Stimulated activated CD4-positive, alpha-beta T cell treated with anti-CD3 and anti-CD28 coated beads, TNF-alpha, amount 100 ng/mL, for 24 hours (primary cell): Measurements from ENCODE around the gene LRRC8D.

ENCODE experiments used
- DNase-seq, 3 experiments: peaks; one replicate each; pipeline ENCODE4 v3.0.0-alpha.2; 2020; ENCODE audit warnings: low read depth in 3 of 3

Gene LRRC8D

DNA sequence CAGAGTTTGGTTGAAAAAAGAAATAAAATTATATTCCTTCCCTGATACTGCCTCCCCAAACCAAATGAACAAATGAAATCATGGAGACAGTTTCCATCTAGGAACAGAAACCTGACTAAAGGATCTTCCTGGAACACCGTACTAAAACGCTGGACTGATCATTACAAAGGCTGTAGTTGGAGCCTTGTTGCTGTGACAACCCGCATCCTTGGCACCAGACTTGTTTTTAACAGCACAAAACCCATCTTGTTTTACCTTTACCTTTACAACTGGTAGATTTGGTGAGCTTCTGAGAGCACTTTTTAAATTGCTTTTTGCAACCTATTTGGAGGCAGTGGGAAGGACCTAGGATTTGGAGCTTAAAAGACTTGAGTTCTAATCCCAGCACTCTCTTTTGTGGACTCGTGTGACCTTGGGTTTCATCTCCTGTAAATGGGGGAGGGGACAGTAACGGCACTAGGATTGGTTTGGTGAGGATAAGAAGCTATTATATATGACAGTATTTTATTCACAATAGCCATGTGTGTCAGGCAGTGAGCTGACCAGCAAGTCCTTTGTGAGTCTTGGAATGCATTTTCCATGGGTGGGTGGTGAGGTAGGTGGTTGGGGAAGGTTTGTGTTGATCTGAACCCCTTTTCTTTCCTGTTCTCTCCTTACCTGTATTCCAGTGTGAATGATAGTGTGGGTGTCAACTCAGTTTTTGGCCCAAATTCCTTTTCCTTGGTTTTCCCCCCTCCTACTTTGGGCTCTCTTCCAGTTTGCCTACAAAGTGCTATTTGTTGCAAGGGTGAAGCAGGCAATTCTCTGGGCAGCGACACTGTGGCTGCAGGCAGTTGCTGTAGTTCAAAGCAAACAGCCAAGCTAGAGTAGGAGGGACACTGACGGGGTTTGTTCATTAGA is 12.6 kb downstream of the LRRC8D start:
- DNase-seq = no peak

DNA sequence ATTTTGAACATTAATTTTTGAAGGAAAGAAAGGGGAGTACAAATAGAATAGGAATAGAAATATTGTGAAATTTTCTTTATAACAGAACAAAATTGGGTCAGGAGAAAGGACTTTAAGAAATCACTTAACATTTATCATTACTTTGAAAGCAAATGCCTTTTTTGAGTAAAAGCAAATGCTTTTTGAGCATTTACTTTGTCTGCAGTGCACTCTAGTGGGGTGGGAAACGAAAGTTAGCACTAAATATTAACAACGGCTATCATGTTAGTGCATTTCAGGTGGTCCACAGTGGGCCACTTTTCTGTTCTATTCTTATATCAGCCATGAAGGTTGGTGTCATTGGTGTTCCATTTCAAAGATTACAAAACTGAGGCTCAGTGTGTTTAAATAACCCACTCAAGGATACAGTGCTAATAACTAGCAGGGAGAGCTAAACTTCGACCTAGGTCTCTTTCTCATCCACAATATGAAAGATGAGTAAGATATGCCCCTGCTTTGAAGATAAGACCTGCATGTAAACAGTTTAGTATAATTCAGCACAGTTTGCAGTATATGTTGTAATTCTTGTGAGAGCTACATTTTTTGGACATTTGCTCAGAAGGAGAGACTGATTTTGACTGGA is 13.4 kb downstream of the LRRC8D start:
- no peak for DNase-seq

DNA sequence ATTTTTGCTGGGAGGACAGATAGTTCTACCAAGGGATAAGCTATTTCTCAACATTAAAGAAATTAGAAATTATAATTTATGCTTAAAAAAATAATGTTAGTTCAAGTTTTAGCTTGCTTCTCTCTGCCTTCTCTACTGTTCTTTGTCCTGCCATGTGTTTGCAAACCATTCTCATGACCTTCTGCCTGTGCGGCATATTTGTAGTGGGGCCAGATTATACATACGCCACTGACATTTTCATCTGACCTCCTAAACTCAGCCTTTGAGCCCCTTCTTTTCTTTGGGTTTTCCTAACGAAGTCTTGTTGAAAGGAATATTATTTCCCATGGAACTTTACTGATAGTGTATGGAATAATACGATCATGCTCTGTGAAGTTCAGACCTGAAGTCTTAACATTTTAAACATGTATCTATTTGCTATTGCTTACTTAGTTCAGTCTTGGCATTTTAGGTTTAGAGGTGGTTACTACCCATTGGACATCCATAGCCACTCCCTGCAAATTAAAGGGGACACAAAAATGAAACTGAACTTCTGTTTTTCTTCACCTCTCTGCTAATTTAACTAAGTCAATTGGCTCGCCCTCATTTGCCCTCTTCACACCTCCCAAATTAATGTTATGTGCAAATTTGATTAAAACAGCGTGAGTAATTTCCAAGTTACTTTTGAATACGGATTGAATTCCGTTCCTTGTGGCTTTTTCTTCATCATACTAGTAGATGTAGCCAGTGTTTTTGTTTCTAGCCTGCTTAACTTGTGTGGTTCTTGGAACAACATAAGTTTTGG is 15.6 kb downstream of the LRRC8D start:
- no peak for DNase-seq

DNA sequence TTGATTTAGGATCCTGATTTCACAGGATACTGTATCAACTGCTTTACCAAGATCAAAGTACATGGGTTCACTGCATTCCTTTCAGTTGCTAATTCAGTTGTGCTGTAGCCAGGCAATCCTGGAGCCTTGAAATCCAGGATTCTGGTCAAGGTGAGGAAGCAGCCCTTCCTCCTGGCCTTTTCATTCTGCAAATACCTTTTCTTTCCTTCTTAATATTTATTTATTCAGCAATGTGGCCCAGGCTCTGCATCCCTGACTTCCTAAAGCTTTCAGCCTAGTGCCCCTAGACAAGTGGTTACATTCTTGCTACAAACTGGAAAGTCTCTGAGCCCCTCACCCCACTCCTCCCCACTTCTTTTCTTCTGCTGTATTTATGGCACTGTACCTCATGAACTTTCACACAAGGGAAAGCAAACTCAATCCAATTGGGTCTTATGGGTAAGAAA is 16.2 kb downstream of the LRRC8D start:
- DNase-seq = no peak

DNA sequence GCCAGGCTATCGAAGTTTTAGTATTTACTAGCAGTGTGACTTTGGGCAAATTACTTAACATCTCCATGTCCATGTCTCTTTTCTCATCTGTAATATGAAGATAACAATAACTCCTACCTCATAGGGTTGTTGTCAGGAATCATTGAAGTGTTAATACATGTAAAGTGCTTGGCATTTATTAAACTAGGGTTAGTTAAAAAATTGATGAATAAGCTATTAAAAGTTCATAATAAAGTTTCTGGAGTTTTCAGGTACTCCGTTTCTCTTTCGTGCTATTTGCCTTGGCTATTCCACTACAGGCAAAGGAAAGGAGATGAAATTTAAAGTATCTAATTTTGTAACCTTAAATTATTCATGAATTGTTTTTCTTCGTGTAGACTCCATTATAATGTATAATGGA is 16.7 kb downstream of the LRRC8D start:
- no peak for DNase-seq

DNA sequence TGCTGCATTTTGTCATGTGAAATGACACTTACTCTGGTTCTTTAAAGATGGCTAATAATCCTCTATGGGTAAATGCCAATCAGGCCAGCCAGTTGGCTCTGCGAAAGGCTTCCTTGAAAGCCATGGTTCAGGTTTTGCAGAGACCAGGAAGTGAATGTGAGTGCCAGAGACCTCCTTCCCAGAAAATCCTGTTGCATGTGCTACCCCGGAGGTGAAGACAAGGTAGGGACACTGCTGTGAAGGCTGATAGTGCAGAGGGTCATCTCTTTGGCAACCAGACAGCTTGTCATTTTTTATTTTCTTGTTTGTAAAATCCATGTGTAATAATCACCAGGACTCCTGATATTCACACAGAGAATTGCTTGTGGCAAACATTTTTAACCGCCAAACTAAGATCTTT is 18.7 kb downstream of the LRRC8D start:
- DNase-seq = no peak

DNA sequence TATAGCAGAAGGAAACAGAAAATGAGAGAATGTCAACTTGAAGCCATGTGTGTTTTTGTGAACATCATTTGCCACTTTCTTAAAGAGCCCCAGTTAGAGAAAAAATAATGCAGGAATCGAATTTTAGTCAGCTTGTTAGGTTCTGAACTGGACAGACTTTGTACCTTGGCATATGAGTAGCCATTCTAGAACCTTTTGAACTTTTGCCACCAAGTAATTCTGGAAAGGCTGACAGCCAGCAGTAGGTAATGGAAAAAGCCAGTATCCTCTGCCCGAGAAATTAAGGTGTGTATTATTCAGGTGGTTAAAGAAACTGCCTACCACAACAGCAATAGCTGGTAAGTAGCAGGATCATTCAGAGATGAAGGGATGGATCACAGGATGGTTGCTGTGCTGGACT is 20.7 kb downstream of the LRRC8D start:
- no peak for DNase-seq

DNA sequence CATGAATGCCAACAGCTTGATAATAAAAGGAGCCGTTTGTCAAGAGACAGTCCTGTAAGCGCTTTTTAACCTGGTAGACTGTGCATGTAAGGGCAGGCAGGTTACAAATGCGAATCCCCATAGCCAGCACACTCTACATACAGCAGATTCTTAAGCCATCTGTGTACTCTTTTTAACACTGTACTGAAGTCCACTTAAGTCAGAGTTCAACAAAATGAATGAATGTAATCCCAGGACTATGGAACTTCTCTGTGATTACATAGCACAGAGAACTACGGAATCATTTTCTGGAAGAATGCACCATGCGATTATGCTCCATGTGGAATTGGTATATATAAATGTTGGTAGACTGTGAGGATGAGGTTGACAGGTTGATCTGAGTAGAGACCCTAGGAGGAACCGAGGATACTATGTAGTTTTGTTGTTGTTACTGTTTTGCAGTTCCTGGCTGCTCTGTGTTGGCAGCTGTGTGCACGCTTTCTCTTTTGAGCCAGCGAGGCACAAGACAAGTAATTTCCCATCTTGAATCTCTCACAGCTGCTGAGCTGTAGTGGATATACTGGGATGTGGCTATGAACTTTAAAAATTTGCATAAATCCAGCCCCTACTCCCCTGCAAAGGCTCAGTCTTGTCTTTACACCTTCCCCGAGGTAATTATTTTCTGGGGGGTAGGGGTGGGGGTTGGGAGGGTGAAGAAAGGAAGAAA is 21.9 kb downstream of the LRRC8D start:
- peak in 1 of 3 experiments; percentile 8 for DNase-seq

DNA sequence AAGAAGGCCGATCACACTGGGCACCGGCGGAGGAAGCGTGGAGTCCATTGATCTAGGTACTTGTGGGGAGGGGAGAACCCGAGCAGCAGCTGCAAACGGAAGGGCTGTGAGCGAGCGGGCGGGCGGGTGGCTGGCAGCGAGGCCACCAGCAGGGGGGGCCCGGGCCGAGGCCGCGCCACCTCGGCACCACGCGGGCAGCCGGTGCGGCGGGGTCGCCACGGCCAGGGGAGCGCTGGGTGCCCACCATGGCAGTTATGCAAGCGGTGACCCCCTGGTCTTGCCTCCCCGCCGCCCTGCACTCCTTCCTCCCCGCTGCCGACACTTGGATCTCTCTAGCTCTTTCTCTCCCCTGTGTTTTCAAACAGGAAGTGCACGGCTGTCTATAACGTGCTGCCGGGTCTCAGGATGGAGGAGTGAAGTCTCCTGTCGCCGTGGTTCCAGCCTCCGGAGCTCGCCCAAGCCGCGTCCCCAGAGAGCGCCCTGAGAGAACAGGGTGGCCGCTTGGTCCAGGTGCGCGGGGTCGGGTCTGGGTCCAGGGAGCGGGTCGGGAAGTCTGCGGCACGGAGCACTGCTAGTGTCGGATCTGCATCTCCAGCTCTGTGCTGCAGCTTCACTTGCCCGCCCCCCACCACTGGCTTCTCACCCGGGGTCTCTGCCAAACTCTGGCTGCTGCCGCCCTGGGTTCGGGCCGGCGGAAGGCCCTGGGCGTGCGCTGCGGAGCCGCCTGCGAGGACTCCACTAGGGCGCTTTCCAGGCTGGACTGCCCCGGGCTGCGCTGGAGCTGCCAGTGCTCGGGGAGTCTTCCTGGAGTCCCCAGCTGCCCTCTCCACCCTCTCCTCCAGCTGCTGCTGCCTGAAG is 22.7 kb downstream of the LRRC8D start:
- DNase-seq = peak; percentile 64 to 79 (median 66)

DNA sequence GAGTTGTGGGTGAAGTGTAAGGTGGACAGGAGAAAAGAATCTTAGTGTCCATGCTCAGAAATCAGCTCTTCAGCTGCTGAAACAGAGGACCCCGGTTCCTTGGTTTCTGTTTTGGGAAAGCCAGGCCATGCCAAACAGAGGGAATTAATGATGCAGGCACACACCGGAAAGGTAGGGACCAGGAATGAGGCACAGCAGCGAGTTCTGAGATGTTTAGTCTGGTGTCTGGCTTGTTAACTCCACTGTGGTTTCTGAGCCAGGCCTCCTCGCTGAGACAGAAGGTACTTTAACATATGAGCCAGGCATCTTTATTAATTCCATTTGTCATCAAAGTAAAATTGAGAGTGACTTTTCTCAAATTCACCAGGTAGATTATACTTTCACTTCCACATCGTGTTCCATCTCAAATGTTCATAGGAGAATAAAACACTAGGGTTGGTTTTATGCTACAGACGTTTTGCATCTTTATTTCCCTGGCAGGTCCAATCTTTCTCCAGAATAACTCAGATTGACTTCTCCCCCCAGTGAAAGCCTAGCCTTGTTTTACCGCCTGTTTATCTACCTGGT is 23.5 kb downstream of the LRRC8D start:
- peak; percentile 18 to 47 (median 47) for DNase-seq

DNA sequence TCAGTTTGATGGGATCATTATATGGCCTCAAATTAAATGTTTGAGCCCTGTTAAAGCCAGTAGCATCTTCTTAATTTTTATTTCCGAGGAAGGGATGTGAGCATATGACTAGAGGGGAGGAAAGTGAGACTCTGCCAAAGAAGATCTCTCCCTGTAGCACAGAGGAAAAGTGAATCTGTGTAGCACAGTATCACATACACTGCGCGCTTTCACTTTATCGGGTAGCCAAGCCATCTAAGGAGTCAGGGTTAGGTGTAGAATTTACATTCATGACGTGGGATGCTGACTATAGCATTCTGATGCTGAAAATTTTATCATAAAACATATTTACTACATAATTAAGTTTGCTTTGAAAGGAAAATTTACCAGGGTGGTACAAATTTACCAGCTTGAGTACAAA is 24.0 kb downstream of the LRRC8D start:
- no peak for DNase-seq

DNA sequence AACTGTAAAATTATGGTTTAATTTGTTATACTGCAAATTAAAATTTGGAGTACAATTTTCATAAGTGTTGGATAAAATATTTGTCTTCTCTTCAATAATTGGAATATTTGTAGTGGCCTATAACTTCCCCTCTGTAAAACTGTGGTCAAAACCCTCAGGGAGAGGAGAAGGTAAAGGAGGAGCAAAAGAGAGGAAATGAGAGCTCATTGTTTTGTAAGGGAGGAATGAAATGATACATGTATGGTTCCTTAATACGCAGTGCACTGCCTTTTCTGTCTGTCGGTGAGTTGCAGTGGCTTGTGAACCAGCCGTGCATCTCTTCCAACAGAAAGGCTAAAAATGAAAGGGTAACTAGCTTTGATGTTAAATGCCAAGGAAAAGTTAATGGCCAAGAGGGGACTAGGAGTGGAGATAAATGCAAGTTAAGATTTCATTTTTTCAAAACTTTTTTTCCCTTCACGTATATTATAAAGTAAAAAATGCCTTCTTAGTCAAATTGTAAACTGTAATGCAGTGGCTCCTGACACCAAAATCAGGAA is 26.4 kb downstream of the LRRC8D start:
- no peak for DNase-seq

DNA sequence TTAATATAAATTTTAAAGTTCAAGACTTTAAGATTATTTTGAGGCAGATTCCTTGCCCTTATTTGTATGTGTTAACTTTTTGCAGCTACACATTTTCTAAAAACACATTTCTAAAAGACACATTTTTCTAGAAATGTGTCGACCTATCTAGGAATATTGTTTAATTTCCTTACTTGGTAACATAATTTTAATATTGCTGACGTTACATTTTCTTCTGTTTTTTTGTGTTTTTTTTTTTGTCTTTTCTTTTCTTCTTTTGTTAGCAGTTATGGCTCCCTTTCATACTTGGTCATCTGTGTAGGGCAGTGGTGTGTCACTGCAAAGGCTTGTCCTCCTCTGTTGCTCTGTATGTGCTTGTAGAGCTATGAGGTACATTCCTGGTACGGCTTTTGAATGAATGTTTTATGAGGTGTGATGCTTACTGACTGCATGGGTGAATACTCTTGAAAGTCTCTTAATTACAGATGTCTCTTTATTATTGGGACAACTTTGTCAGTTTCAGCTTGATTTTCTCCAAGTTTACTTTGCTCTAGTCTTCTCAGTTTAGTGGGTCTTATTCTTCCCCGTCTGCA is 30.1 kb downstream of the LRRC8D start:
- DNase-seq = no peak

DNA sequence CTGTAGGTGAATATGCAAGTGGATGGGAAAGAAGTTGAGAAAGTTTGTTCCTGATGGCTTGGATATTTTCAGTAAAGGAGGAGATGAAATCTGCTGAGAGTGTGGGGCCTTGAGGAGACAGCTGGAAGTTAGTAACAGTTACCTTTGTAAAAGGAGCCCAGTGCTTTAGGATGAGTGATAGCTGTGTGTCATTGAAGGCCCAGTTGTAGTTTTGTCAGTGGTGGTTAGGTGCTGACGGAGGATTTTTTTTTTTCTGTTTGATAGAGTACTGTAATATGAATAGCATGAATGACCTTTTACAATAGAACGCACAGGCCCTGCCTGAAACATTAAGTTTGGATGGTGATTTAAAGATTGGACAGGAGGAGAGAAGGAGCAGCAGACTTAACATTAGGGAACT is 33.3 kb downstream of the LRRC8D start:
- DNase-seq = no peak

DNA sequence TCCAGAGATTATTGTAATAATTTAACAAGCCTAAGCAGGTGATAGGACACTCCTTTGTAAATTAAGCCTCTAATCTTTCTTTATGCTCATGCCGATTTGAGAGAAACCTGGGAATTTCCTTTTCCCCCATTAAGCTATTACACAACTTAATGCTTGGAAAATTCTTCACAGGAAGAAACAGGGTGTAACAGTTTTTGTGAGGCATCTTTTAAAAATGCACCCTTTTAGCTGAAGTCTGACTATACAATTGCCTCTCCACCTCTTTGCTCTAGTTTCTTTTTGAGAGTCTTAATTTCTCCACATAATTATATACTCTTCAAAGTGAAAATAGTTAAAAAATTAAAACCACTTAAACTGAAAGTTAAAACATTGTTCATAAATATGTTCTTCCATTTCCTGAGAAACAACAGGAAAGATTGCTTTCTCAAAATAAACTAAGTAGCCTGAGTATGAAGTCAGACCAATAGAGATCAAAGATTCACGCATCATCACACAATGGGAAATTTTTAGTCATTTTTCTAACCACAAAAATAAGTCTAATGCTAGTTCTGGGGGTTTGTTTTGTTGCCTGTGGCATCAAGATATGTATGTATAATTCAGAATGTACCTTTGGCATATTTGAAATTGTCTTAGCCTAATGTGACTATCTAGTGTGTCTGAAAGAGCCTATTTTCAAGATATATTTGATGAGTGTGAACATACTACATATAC is 34.7 kb downstream of the LRRC8D start:
- DNase-seq = no peak

DNA sequence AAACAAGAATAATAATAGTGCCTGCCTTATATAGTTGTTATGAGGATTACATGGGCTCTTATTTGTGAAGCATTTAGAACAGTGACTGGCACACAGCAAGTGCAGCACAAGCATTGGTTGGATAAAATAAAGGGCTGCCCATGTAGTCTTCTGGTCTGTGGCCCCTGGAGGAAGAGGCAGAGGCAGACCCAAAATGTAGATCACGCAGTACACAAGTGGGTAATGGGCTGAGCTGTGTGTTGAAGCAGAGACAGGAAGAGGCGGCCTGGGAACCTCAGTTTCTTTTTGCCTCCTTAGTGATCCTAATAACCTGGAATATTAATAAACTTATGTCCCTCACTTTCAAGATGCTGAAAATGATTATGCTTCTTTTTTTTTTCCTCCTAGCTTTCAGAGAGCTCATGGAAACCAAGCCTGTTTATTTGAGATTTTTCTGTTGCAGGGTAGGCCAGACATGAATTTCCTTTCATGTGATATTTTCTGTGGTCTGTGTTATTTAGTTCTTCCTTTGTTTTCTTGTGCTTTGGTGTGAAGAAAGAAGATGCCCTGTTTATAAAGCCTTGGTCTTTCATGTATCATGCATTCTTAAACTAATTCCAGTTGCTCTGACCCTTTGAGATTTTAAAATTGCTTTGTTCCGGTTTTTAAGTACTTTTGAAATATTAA is 42.5 kb downstream of the LRRC8D start:
- no peak for DNase-seq

DNA sequence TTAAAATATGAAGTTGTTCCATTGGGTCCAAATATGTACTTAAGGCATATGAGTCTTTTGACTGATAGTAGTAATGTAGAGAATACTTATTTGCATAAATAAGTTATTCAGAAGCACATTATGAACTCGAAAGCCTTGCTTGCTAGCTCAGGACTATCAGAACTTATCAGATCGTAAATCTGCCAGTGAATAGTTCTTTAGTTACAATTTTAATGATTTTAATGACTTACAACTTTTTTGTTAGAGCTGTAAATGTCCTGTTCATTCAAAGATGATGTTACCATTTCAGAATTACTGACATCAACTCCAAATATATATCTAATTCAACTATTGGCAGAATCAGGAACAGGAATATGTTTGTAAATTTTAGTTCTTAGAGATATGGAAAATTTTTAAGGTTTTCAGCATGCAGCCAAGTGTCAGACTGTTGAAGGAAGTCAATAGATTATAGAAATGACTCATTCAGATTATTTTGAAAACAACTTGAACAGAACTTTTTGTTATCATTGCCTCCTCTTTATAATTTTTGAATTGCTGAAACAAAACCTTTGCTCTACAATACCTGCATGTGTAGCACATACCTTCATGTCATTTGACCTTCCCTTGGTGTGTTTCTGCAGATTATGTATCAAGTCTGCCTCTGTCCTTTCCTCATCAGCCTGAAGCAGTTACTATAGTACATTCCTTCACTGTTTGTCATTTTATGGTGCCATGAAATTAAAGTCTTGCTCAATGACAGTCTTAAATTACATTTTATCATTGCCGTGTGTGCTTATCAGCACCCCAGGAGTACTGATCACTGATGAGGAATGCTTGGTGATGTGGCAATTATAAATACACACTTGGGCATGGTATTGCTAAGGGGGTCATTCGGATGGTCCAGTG is 44.9 kb downstream of the LRRC8D start:
- no peak for DNase-seq

DNA sequence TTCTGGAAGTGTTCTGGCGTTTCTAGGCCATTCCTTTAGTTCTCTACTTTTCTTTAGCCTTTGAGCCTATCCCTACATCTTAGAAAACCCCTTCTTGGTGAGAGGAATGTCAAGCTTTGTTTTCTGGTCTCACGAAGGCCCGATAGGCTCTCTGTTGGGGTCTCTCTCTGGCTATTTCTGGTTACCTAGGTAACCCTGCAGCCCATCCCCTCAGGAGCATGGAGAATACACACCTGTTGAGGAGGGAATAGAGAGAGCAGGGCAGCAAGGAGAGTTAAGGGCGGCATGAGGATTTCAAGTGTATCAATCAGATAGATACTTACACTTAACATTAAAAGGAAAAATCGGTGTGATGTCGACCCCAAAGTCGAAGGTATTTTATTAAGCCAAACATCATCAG is 45.7 kb downstream of the LRRC8D start:
- DNase-seq = no peak
